Endometrial microvascular endothelial cells (primary cell): Measurements from ENCODE around the gene KLHL29. TPM values are rescaled to one million over a fixed set of nuclear protein-coding genes. Genes with fewer than 3 reads are reported as not detected.

Experiments used
- in situ Hi-C: cut with HindIII; loops from 2 replicates; pipeline ENCODE4 v1.10.0; 2017; ENCODE audit warnings: low sequenced_read_pairs, low pct_unique_long_range_greater_than_20kb; ENCODE audit errors: inconsistent ontology term
- total RNA-seq: library from RNA; depleted of rRNA; stranded (reverse); fragments of >200 nt; gene quantifications from one replicate; pipeline ENCODE4 v1.2.3, GENCODE V29; 2015; ENCODE audit errors: inconsistent ontology term

KLHL29 gene
- total RNA-seq, 1 donor from 2014 or later: 4.0 TPM

GRCh38 chr2:23662466-23662865 is 277.5 kb downstream of the KLHL29 start:
- in situ Hi-C loops: no loop called here

GRCh38 chr2:23662941-23663920 is 278.3 kb downstream of the KLHL29 start:
- in situ Hi-C loops: no loop called here

GRCh38 chr2:23664066-23664788 is 279.2 kb downstream of the KLHL29 start:
- in situ Hi-C loops: no loop called here

- in situ Hi-C loops: no loop called here
Measured at GRCh38 chr2:23666241-23666979, 281.4 kb downstream of the KLHL29 start.

- in situ Hi-C loops: no loop called here
Measured at GRCh38 chr2:23666980-23667357, 282.0 kb downstream of the KLHL29 start.

GRCh38 chr2:23668756-23669304 is 283.9 kb downstream of the KLHL29 start:
- in situ Hi-C loops: no loop called here

- in situ Hi-C loops: no loop called here
Measured at GRCh38 chr2:23669413-23670244, 284.6 kb downstream of the KLHL29 start.

GRCh38 chr2:23670245-23670592 is 285.2 kb downstream of the KLHL29 start:
- in situ Hi-C loops: no loop called here

- in situ Hi-C loops: no loop called here
Measured at GRCh38 chr2:23673082-23673481, 288.1 kb downstream of the KLHL29 start.

GRCh38 chr2:23673830-23674679 is 289.1 kb downstream of the KLHL29 start:
- in situ Hi-C loops: no loop called here

- in situ Hi-C loops: no loop called here
Measured at GRCh38 chr2:23675506-23675905, 290.5 kb downstream of the KLHL29 start.

- in situ Hi-C loops: no loop called here
Measured at GRCh38 chr2:23677836-23678235, 292.9 kb downstream of the KLHL29 start.

- in situ Hi-C loops: no loop called here
Measured at GRCh38 chr2:23679044-23679443, 294.1 kb downstream of the KLHL29 start.

- in situ Hi-C loops: no loop called here
Measured at GRCh38 chr2:23680951-23681350, 296.0 kb downstream of the KLHL29 start.

- in situ Hi-C loops: no loop called here
Measured at GRCh38 chr2:23681356-23682140, 296.6 kb downstream of the KLHL29 start.

GRCh38 chr2:23682481-23682880 is 297.5 kb downstream of the KLHL29 start:
- in situ Hi-C loops: no loop called here

GRCh38 chr2:23683001-23683400 is 298.0 kb downstream of the KLHL29 start:
- in situ Hi-C loops: no loop called here
